ACHN (cell line): ENCODE results near the gene IL4I1.
"Not testable (repeated sequence)": the region's sequence is repeated elsewhere in the genome, so short reads cannot be mapped to it uniquely, and the experiment has no call there.

ENCODE experiments used
- DNase-seq: peaks from one replicate; pipeline ENCODE4 v3.0.0-alpha.2; 2015
- in situ Hi-C: cut with HindIII; loops from 2 replicates; pipeline ENCODE4 v1.10.0; 2017; ENCODE audit warnings: low sequenced_read_pairs, low pct_ligation_motif_present, low pct_unique_long_range_greater_than_20kb

The IL4I1 gene

GRCh38 chr19:49925486-49925885 lies 28.8 kb upstream of the IL4I1 start:
- in situ Hi-C loops: no loop called here
- DNase-seq: no peak

GRCh38 chr19:49924881-49925210 lies 28.2 kb upstream of the IL4I1 start:
- in situ Hi-C loops: not testable (repeated sequence)

GRCh38 chr19:49924004-49924880 lies 27.6 kb upstream of the IL4I1 start:
- no peak for DNase-seq
- in situ Hi-C loops: no loop called here

More at GRCh38 chr19:49924881-49925210, 28.2 kb upstream of the IL4I1 start:
- not testable (repeated sequence) for DNase-seq

GRCh38 chr19:49923055-49924003 lies 26.6 kb upstream of the IL4I1 start:
- no peak for DNase-seq
- in situ Hi-C loops: no loop called here

GRCh38 chr19:49921871-49922795 lies 25.4 kb upstream of the IL4I1 start:
- no peak for DNase-seq
- in situ Hi-C loops: no loop called here

- DNase-seq: no peak
- in situ Hi-C loops: no loop called here
These were observed 24.1 kb upstream of the IL4I1 start for GRCh38 chr19:49920624-49921363.

GRCh38 chr19:49918089-49918488 lies 21.4 kb upstream of the IL4I1 start:
- DNase-seq: no peak
- in situ Hi-C loops: no loop called here

GRCh38 chr19:49916839-49917733 lies 20.4 kb upstream of the IL4I1 start:
- in situ Hi-C loops: no loop called here
- DNase-seq: no peak

GRCh38 chr19:49915271-49915670 lies 18.6 kb upstream of the IL4I1 start:
- no peak for DNase-seq
- in situ Hi-C loops: no loop called here

- DNase-seq: no peak
- in situ Hi-C loops: no loop called here
These were observed 17.0 kb upstream of the IL4I1 start for GRCh38 chr19:49913720-49914119.

GRCh38 chr19:49912965-49913685 lies 16.4 kb upstream of the IL4I1 start:
- no peak for DNase-seq
- in situ Hi-C loops: no loop called here

- in situ Hi-C loops: no loop called here
- DNase-seq: no peak
These were observed 14.9 kb upstream of the IL4I1 start for GRCh38 chr19:49911381-49912145.

GRCh38 chr19:49910179-49910578 lies 13.5 kb upstream of the IL4I1 start:
- in situ Hi-C loops: no loop called here
- no peak for DNase-seq

- in situ Hi-C loops: no loop called here
- DNase-seq: no peak
These were observed 12.1 kb upstream of the IL4I1 start for GRCh38 chr19:49908480-49909420.
